Prostate gland (tissue), 2 donors: ENCODE results near the gene TNIP1.

Experiments used
- CTCF ChIP-seq, 4 experiments: fragments of 200-600 bp in 2 of 4; fragments of 450-650 bp in 2 of 4; sonication (generic) in 2 of 4; IDR thresholded peaks; 1 replicate in 3 of 4; 2 replicates in 1 of 4; pipeline ENCODE4 v1.5.1; 2016 to 2019; ENCODE audit warnings: antibody characterized with exemption in 4 of 4, mild to moderate bottlenecking in 2 of 4, moderate library complexity in 2 of 4
- POLR2AphosphoS5 ChIP-seq: sonication (generic); formaldehyde crosslinking; IDR thresholded peaks from one replicate; pipeline ENCODE4 v1.6.1; 2017; ENCODE audit warnings: antibody characterized with exemption

GRCh38 chr5:151128817-151129216 lies 48.0 kb upstream of the TNIP1 start:
- TF ChIP-seq CTCF (IDR thresholded peaks at IDR 0.05) = no peak
- no peak for TF ChIP-seq POLR2AphosphoS5
